Fibroblast of pulmonary artery (primary cell): ENCODE measurements around the gene HSPB7.

Source experiments
- DNase-seq: peaks from one replicate; pipeline ENCODE4 v3.0.0-alpha.2; 2010; ENCODE audit warnings: low read depth
- H3K4me3 ChIP-seq: replicated peaks from 2 replicates; pipeline ENCODE4 v1.5.1; 2011; ENCODE audit warnings: low read depth, mild to moderate bottlenecking, control low read depth, low read length, moderate library complexity
- TF ChIP-seq, protein P1 (sequence below): IDR thresholded peaks from 2 replicates; pipeline ENCODE4 v1.5.1; 2011; ENCODE audit warnings: mild to moderate bottlenecking, control low read depth, low read length, inconsistent platforms; ENCODE audit errors: missing control alignments

HSPB7 gene

DNA sequence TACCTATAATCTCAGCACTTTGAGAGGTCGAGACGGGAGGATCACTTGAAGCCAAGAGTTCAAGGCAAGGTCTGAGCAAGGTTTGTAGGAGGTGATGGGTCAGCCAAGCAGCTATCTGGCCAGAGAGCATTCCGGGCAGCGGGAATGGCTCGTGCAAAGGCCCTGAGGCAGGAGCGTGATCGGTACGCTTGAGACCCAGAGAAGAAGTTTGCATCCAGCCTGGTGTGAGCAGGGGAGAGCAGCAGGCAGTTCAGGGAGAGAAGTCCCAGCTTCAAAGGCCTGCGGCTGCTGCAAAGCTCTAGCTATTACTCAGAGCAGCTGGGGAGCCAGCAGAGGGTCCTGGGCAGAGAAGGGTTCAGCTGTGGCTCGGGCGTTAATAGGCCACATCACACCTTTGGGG, 18.9 kb downstream of the HSPB7 start:
- TF ChIP-seq, protein P1, sequence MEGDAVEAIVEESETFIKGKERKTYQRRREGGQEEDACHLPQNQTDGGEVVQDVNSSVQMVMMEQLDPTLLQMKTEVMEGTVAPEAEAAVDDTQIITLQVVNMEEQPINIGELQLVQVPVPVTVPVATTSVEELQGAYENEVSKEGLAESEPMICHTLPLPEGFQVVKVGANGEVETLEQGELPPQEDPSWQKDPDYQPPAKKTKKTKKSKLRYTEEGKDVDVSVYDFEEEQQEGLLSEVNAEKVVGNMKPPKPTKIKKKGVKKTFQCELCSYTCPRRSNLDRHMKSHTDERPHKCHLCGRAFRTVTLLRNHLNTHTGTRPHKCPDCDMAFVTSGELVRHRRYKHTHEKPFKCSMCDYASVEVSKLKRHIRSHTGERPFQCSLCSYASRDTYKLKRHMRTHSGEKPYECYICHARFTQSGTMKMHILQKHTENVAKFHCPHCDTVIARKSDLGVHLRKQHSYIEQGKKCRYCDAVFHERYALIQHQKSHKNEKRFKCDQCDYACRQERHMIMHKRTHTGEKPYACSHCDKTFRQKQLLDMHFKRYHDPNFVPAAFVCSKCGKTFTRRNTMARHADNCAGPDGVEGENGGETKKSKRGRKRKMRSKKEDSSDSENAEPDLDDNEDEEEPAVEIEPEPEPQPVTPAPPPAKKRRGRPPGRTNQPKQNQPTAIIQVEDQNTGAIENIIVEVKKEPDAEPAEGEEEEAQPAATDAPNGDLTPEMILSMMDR, result no peak
- H3K4me3 ChIP-seq, result no peak overlapping the region
- no peak for DNase-seq

DNA sequence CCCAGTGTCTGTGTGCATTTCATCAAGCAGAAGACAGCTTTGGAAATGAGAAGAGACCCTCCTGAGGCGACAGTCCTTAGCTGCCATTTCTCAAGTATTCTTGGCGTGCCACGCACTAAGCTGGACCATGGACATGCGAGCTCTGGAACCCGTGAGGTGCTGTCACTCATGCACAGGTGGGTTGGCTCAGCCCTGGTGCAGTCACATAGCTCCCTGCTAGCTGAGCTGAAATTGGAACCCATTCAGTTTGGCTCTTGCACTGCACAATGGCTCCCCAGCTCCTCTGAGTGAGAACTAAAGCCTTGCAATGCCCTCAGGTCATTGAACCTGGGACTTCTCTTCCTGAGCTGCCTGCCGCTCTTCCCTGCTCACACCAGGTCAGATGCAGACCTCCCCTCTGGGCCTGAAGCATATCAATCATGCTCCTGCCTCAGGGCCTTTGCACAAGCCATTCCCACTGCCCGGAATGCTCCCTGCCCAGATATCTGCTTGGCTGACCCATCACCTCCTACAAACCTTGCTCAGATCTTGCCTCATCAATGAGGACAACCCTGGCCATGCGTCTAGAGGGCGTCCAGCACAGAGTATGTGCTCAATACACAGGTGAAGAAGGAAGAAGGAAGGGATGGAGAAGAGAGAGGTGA, 20.1 kb downstream of the HSPB7 start:
- no peak overlapping the region for H3K4me3 ChIP-seq
- TF ChIP-seq, protein P1, result no peak
- DNase-seq, result no peak

DNA sequence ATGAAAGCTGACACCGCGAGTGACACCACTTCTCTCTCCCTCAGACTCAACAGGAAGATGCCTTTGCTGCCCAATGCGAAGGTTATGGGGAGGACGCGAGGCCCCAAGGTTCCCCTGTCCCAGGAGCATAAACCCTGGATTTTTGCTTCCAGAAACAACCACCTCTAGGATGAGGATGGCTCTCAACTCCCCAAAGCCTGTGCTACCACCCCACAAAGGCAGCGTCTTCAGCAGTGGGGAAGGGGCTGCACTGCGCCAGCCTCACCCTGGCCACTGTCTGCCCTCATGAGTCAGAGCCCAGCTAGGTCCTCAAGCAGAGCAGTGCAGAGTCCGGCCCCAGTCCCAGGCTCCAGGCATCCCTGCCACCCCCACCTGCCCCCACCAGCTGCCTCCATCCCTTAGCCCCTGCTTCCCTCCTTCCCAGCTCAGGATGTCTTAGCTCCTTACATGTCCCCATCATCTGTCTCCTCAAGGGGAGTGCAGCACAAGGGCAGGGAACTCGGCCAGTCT, 20.7 kb downstream of the HSPB7 start:
- TF ChIP-seq, protein P1, result no peak
- DNase-seq, result no peak
- no peak overlapping the region for H3K4me3 ChIP-seq

DNA sequence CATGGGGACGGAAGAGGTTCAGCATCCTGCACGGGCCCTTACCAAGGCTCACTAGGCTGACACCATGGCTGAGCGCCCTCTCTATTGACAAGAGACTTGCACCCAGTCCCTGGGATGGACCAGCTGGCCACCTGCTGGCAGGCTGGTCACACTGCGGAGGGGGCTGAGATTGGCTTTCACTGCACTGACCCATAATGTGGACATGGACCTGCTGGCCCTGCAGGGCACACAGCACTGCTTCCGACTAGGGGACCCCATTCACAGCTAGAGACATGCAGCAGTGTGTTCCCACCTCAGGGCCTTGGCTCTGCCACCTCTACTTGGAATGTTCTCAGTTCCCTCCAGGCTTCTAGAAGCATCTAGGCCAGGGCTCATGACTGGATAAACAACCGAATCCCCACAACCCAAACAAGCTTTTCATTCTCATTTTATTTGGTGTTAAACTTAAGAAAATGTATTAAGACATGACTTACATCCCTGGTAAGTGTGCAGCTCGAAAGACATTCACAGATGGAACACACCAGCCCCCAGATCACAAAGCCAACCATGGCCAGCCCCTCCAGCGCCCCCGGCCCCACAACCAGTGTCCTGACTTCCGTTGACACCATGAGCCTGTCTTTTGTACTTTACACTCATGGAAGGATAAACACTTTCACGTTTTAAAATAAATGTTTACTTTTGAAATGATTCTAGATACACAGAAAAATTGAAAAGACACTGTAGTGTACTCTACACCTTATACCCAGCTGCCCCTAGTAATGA, 23.1 kb downstream of the HSPB7 start:
- TF ChIP-seq, protein P1, result peak; percentile 96
- DNase-seq, result peak; percentile 78
- H3K4me3 ChIP-seq, result no peak overlapping the region

DNA sequence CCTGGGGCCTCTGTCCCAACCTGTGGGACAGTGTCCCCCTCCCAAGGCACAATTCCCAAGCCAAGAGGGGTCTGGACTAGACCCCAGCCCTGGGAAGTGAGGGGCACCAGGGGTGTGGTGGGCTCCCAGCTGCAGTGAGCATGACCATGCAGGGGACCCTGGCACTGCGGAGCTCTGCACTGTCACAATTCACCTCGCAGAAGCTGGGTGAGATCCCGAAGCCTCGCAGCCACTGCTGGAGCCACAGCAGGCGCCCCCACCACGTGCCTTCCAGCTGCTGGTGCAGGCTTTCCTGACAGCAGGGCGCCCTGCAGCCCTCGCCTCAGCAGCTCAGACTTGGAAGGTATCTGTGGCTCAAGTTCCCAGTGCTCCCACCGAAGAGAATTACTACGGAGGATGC, 23.8 kb downstream of the HSPB7 start:
- TF ChIP-seq, protein P1, result no peak
- no peak for DNase-seq
- no peak overlapping the region for H3K4me3 ChIP-seq

DNA sequence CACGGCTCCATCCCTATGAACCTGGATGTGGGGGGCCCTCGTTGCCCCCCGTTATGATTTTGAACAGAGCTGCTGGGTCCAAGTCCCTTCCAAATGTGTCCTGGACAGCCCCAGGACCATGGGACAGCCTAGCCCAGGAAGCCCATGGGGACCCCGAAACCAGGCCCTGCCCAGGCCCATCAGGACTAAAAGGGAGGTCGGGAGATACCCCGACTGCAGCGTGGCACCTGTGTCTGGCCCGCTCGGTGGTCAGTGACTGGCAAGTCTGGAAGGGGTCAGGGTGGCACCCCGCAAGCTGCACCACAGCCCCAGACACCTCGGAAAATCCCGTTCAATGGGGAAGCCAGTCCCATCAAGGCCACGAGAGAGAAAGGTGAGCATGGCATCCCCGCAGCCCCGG, 24.2 kb downstream of the HSPB7 start:
- H3K4me3 ChIP-seq, result no peak overlapping the region
- DNase-seq, result no peak
- TF ChIP-seq, protein P1, result no peak
